Astrocyte of the spinal cord (primary cell): ENCODE measurements around the gene IRAK1BP1.
A peak's percentile ranks its signal among the peaks of the same experiment; 100 is the strongest.
"Not testable (repeated sequence)": the region's sequence is repeated elsewhere in the genome, so short reads cannot be mapped to it uniquely, and the experiment has no call there.

Experiments used
- DNase-seq: peaks from one replicate; pipeline ENCODE4 v3.0.0; 2011; ENCODE audit warnings: low read depth, low spot score
- H3K4me3 ChIP-seq: 2 replicates; pipeline ENCODE4 v1.5.1; 2011; ENCODE audit warnings: low read depth, mild to moderate bottlenecking, low read length, moderate library complexity
- CTCF ChIP-seq: IDR thresholded peaks from 2 replicates; pipeline ENCODE4 v1.5.1; 2012; ENCODE audit warnings: low read depth, mild to moderate bottlenecking, low read length, inconsistent platforms
- in situ Hi-C: cut with HindIII; loops from 2 replicates; pipeline ENCODE4 v1.10.0; 2017; ENCODE audit warnings: low sequenced_read_pairs

Gene IRAK1BP1

GRCh38 chr6:78910010-78910409 is 42.7 kb downstream of the IRAK1BP1 start:
- in situ Hi-C loops: no loop called here
- H3K4me3 ChIP-seq: no peak overlapping the region
- no peak for DNase-seq
- TF ChIP-seq CTCF: no peak

- TF ChIP-seq CTCF: no peak
- in situ Hi-C loops: no loop called here
- DNase-seq: no peak
- peak overlapping the region; percentile 42 for H3K4me3 ChIP-seq
Measured at GRCh38 chr6:78910591-78911171, 43.3 kb downstream of the IRAK1BP1 start.

GRCh38 chr6:78911218-78911940 is 44.0 kb downstream of the IRAK1BP1 start:
- TF ChIP-seq CTCF: no peak
- in situ Hi-C loops: no loop called here
- DNase-seq: no peak
- no peak overlapping the region for H3K4me3 ChIP-seq

GRCh38 chr6:78916411-78916810 is 49.1 kb downstream of the IRAK1BP1 start:
- in situ Hi-C loops: no loop called here
- no peak overlapping the region for H3K4me3 ChIP-seq
- no peak for TF ChIP-seq CTCF
- DNase-seq: no peak

- H3K4me3 ChIP-seq: no peak overlapping the region
- in situ Hi-C loops: no loop called here
- DNase-seq: no peak
- TF ChIP-seq CTCF: no peak
Measured at GRCh38 chr6:78917788-78918187, 50.4 kb downstream of the IRAK1BP1 start.

GRCh38 chr6:78921168-78921567 is 53.8 kb downstream of the IRAK1BP1 start:
- H3K4me3 ChIP-seq, in situ Hi-C loops, DNase-seq: not testable (repeated sequence)

GRCh38 chr6:78925317-78925716 is 58.0 kb downstream of the IRAK1BP1 start:
- in situ Hi-C loops: no loop called here
- no peak for TF ChIP-seq CTCF
- no peak overlapping the region for H3K4me3 ChIP-seq
- no peak for DNase-seq
